Kidney (tissue), 14 donors: ENCODE data around the gene DAGLB. TPM values are rescaled to one million over a fixed set of nuclear protein-coding genes. Genes with fewer than 3 reads are reported as not detected.
"Not testable (repeated sequence)": the region's sequence is repeated elsewhere in the genome, so short reads cannot be mapped to it uniquely, and the experiment has no call there.

Experiments
- DNase-seq, 5 donors: peaks; one replicate each; pipeline ENCODE4 v3.0.0-alpha.2; 2013 to 2020
- FAIRE-seq: peaks from 2 replicates; lab custom pipeline; 2012; peaks lifted over from hg19 to GRCh38; lab: Jason Lieb, UNC
- H3K27ac ChIP-seq, 2 donors: one replicate each; pipeline ENCODE4 v1.7.0; 2013; ENCODE audit warnings: low read depth in 2 of 2, low read length in 2 of 2, inconsistent platforms in 1 of 2
- H3K27me3 ChIP-seq: one replicate; pipeline ENCODE4 v1.7.1; 2013; ENCODE audit warnings: low read length, inconsistent platforms; ENCODE audit not compliant: control insufficient read depth, insufficient read depth
- H3K36me3 ChIP-seq, 3 donors: one replicate each; pipeline versions ENCODE4 v1.7.0 to v1.7.1; 2013; ENCODE audit warnings: low read length in 3 of 3, control low read depth in 1 of 3, inconsistent platforms in 1 of 3; ENCODE audit not compliant: insufficient read depth in 3 of 3, control insufficient read depth in 2 of 3
- H3K4me1 ChIP-seq, 3 donors: one replicate each; pipeline versions ENCODE4 v1.7.0 to v1.7.1; 2013; ENCODE audit warnings: low read length in 3 of 3, inconsistent platforms in 1 of 3, low read depth in 1 of 3; ENCODE audit not compliant: control insufficient read depth in 2 of 3, insufficient read depth in 2 of 3
- H3K4me3 ChIP-seq, 3 donors: one replicate each; pipeline versions ENCODE4 v1.7.0 to v1.8.1; 2013; ENCODE audit warnings: low read length in 3 of 3, control low read depth in 1 of 3, inconsistent platforms in 1 of 3
- H3K9ac ChIP-seq, 3 donors: one replicate each; pipeline versions ENCODE4 v1.7.0 to v1.7.1; 2013; ENCODE audit warnings: low read length in 3 of 3, control low read depth in 1 of 3, inconsistent platforms in 1 of 3
- H3K9me3 ChIP-seq, 3 donors: one replicate each; pipeline versions ENCODE4 v1.7.0 to v1.7.1; 2013; ENCODE audit warnings: low read length in 3 of 3, control low read depth in 1 of 3, inconsistent platforms in 1 of 3; ENCODE audit not compliant: control insufficient read depth in 2 of 3, insufficient read depth in 1 of 3
- intact Hi-C: fragments of 100-400 bp; cut with DNase I; formaldehyde crosslinking; loops from one replicate; pipeline ENCODE4 v1.11.1; 2022
- polyA plus RNA-seq: library from polyadenylated mRNA; stranded (reverse); fragments of 350-450 nt; fragmentation: Illumina TruSeq; extraction: RNeasy Lipid Tissue Mini Kit (QIAGEN cat#74804); gene quantifications from one replicate; pipeline ENCODE4 v1.2.3, GENCODE V29; 2014; ENCODE audit warnings: low read depth, low replicate concordance; ENCODE audit not compliant: insufficient read depth
- total RNA-seq: library from RNA; stranded (reverse); fragmentation: NEBNext Ultra II Directional; extraction: Animal tissue kit (Norgen Biotek cat#: 25700); gene quantifications from one replicate; pipeline ENCODE4 v1.2.1, GENCODE V29; 2021
- TF ChIP-seq, protein P1 (sequence below): IDR thresholded peaks from 3 replicates; pipeline ENCODE4 v1.5.1; 2012; ENCODE audit warnings: mild to moderate bottlenecking, moderate library complexity, borderline replicate concordance; ENCODE audit not compliant: insufficient read depth; ENCODE audit errors: extremely low read depth
- donor health status: control.
- donor health status: control.
- donor health status: control.
- donor health status: control.
- donor health status: control.
- donor health status: DM: yes; HTN: yes; CAD: no.
- donor health status: Normal renal cell carcinoma (clear cell type).

DAGLB gene
- total and polyA plus RNA-seq, 2 donors from 2014 or later = 7.7 to 25.6 TPM

DNA sequence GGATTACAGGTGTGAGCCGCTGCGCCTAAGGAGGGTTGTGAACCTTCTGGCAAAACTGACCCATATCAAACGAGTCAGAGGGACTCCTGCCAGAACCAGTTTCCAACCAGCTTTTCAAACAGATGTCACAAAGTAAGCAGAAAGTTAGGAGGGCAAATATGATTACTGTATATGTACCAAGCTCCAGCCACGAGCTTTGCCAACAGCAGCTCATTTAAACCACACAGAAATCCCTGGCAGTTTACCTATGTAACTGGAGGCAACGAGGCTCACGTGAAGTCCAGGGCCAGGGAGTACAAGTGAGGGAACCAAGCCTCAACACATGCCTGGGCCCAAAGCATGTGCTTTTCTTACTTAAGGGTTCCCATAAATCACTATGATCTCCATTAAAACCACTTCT lies 12.5 kb upstream of the DAGLB start:
- TF ChIP-seq, protein P1, sequence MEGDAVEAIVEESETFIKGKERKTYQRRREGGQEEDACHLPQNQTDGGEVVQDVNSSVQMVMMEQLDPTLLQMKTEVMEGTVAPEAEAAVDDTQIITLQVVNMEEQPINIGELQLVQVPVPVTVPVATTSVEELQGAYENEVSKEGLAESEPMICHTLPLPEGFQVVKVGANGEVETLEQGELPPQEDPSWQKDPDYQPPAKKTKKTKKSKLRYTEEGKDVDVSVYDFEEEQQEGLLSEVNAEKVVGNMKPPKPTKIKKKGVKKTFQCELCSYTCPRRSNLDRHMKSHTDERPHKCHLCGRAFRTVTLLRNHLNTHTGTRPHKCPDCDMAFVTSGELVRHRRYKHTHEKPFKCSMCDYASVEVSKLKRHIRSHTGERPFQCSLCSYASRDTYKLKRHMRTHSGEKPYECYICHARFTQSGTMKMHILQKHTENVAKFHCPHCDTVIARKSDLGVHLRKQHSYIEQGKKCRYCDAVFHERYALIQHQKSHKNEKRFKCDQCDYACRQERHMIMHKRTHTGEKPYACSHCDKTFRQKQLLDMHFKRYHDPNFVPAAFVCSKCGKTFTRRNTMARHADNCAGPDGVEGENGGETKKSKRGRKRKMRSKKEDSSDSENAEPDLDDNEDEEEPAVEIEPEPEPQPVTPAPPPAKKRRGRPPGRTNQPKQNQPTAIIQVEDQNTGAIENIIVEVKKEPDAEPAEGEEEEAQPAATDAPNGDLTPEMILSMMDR = no peak
- peak in 1 of 5 donors; percentile 11 for DNase-seq
- intact Hi-C loops = no loop called here
- peaks cover 7 to 21% (median 12%) of the 10 kb centered on the region in 3 donors for H3K36me3 ChIP-seq
- no peaks in the 10 kb centered on the region for H3K9me3 ChIP-seq
- no peak overlapping the region for H3K27ac ChIP-seq
- H3K4me3 ChIP-seq = no peak overlapping the region
- FAIRE-seq = no peak
- H3K27me3 ChIP-seq = no peaks in the 10 kb centered on the region
- H3K4me1 ChIP-seq = no peaks in the 10 kb centered on the region
- H3K9ac ChIP-seq = no peak overlapping the region

DNA sequence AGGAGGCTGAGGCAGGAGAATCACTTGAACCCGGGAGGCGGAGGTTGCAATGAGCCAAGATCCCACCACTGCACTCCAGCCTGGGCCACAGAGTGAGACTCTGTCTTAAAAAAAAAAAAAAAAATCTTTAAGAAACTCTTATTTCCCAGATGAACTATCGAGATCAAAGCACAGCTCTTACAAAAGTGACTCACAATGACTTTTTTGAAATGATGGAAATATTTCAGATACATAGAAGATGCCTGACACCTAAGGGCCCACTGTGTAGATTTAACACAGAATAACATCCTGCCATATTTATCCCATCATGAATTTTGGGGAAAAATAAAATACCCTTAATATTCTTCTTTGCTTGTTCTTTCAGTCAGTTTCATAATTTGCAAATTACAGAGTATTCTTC lies 10.9 kb upstream of the DAGLB start:
- DNase-seq = peak in 1 of 5 donors; percentile 14
- H3K4me3 ChIP-seq, FAIRE-seq, H3K4me1 ChIP-seq, H3K27ac ChIP-seq, H3K27me3 ChIP-seq, H3K9ac ChIP-seq, intact Hi-C loops, H3K9me3 ChIP-seq: not testable (repeated sequence)
- peaks cover 7 to 21% (median 12%) of the 10 kb centered on the region in 3 donors for H3K36me3 ChIP-seq

DNA sequence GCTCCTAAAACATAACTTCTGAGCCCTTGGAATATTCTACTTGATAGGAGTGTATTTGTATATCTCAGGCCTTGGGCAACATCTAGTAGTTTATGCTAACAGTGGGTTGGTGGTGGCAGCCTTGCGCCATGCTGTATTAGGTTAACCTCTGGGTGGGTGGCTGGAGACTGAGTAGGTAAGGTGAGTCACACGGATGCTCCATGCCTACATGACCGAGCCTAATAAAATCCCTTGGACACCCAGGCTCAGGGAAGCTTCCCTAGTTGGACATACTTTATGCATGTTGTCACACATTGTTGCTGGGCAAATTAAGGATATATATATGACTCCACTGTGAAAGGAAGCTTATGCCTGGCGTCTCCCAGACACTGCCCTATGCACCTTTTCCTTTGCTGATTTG lies 6.0 kb upstream of the DAGLB start:
- Histone ChIP-seq H3K9me3 (no peaks in the 10 kb centered on the region), H3K27me3 (no peaks in the 10 kb centered on the region), H3K27ac (no peak overlapping the region), H3K4me1 (no peaks in the 10 kb centered on the region), H3K4me3 (no peak overlapping the region), H3K9ac (no peak overlapping the region), H3K36me3 (no peaks in the 10 kb centered on the region)
- FAIRE-seq = no peak
- DNase-seq = peak in 1 of 5 donors; percentile 4
- intact Hi-C loops = no loop called here
- TF ChIP-seq, protein P1 = no peak

GRCh38 chr7:6451224-6451705 lies 3.5 kb upstream of the DAGLB start:
- Histone ChIP-seq H3K27ac (no peak overlapping the region), H3K4me1 (peaks cover 0 to 7% (median 0%) of the 10 kb centered on the region in 3 donors), H3K27me3 (no peaks in the 10 kb centered on the region), H3K9me3 (no peaks in the 10 kb centered on the region), H3K4me3 (no peak overlapping the region), H3K36me3 (no peaks in the 10 kb centered on the region), H3K9ac (no peak overlapping the region)
- DNase-seq = no peak
- intact Hi-C loops = no loop called here
- FAIRE-seq = no peak
- TF ChIP-seq, protein P1 = no peak

DNA sequence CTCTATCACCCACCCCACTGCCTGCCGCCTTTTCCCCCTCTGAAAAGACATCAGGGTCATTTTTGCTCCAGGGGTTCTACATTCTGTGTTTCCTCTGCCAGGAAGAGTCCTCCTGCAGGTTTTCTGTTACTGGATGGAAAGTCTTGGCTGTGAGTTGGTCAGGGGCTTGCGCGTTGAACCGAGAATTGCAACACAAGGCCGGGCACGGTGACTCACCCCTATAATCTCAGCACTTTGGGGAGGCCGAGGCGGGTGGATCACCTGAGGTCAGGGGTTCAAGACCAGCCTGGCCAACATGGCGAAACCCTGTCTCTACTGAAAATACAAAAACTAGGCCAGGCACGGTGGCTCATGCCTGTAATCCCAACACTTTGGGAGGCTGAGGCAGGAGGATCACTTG lies 2.8 kb upstream of the DAGLB start:
- H3K36me3 ChIP-seq, H3K27ac ChIP-seq, H3K9ac ChIP-seq, H3K4me1 ChIP-seq, FAIRE-seq, H3K4me3 ChIP-seq, intact Hi-C loops, H3K27me3 ChIP-seq, H3K9me3 ChIP-seq: not testable (repeated sequence)
- peak in 1 of 5 donors; percentile 34 for DNase-seq

DNA sequence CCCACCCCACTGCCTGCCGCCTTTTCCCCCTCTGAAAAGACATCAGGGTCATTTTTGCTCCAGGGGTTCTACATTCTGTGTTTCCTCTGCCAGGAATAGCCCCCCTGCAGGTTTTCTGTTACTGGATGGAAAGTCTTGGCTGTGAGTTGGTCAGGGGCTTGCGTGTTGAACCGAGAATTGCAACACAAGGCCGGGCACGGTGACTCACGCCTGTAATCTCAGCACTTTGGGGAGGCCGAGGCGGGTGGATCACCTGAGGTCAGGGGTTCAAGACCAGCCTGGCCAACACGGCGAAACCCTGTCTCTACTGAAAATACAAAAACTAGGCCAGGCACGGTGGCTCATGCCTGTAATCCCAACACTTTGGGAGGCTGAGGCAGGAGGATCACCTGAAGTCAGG lies 2.1 kb upstream of the DAGLB start:
- H3K4me3 ChIP-seq, H3K27me3 ChIP-seq, H3K9me3 ChIP-seq, intact Hi-C loops, H3K4me1 ChIP-seq, FAIRE-seq, H3K36me3 ChIP-seq, H3K27ac ChIP-seq, H3K9ac ChIP-seq: not testable (repeated sequence)
- peak in 1 of 5 donors; percentile 43 for DNase-seq
